ENCODE results near the gene RAB36. TPM values are rescaled to one million over a fixed set of nuclear protein-coding genes. Genes with fewer than 3 reads are reported as not detected.

RAB36 gene
- total and polyA plus RNA-seq, 7 experiments from 2014 or later = 0.10 to 1.2 (median 0.40) TPM

- CTCF ChIA-PET = interaction anchor here (0.6 to 1.1 kb wide), 2 partner anchors 22 to 28 kb away, joined by 3 to 4 read pairs; no protein-coding TSS in a partner anchor
- DNase-seq (no peak), ATAC-seq (no peak)
- no peak overlapping the region for H3K4me3 Mint-ChIP-seq
- Histone ChIP-seq H3K36me3 (ENCODE audit: control insufficient read depth in 2 of 3, insufficient read depth in 3 of 3, low read length in 3 of 3) (no peaks in the 10 kb centered on the region), H3K4me3 (ENCODE audit: low read length) (no peak overlapping the region), H3K27ac (ENCODE audit: low read depth, low read length) (no peak overlapping the region), H3K4me1 (ENCODE audit: control insufficient read depth in 2 of 2, insufficient read depth in 2 of 2, low read length in 2 of 2) (peaks cover 0 to 8% of the 10 kb centered on the region in 2 donors), H3K27me3 (ENCODE audit: control insufficient read depth in 2 of 2, insufficient read depth in 2 of 2, low read length in 2 of 2) (no peaks in the 10 kb centered on the region), H3K9me3 (ENCODE audit: control insufficient read depth in 2 of 3, low read length in 3 of 3) (no peaks in the 10 kb centered on the region)
- no peaks in the 10 kb centered on the region for H3K9me3 Mint-ChIP-seq
- POLR2A ChIA-PET = no interaction called here
- H3K36me3 Mint-ChIP-seq = no peaks in the 10 kb centered on the region
- intact Hi-C loops (cut with micrococcal nuclease) = no loop called here
- peak overlapping the region in 2 of 9 donors; percentile 3 to 23 for H3K27ac Mint-ChIP-seq
- H3K4me1 Mint-ChIP-seq = peaks cover 12 to 29% (median 23%) of the 10 kb centered on the region in 7 donors
- H3K27me3 Mint-ChIP-seq = peaks cover 0 to 14% (median 0%) of the 10 kb centered on the region in 5 donors
These were observed 5.5 kb downstream of the RAB36 start for GRCh38 chr22:23150762-23151161.

GRCh38 chr22:23151827-23152226 lies 6.5 kb downstream of the RAB36 start:
- Histone ChIP-seq H3K27me3 (ENCODE audit: control insufficient read depth in 2 of 2, insufficient read depth in 2 of 2, low read length in 2 of 2) (no peaks in the 10 kb centered on the region), H3K4me3 (ENCODE audit: low read length) (no peak overlapping the region), H3K27ac (ENCODE audit: low read depth, low read length) (no peak overlapping the region), H3K9me3 (ENCODE audit: control insufficient read depth in 2 of 3, low read length in 3 of 3) (no peaks in the 10 kb centered on the region), H3K4me1 (ENCODE audit: control insufficient read depth in 2 of 2, insufficient read depth in 2 of 2, low read length in 2 of 2) (peaks cover 0 to 7% of the 10 kb centered on the region in 2 donors), H3K36me3 (ENCODE audit: control insufficient read depth in 2 of 3, insufficient read depth in 3 of 3, low read length in 3 of 3) (no peaks in the 10 kb centered on the region)
- peaks cover 12 to 26% (median 19%) of the 10 kb centered on the region in 7 donors for H3K4me1 Mint-ChIP-seq
- no peak overlapping the region for H3K27ac Mint-ChIP-seq
- ChIA-PET CTCF (no interaction called here), POLR2A (interaction anchor here (1.1 kb wide), 1 partner anchor 8 kb away, joined by 3 read pairs; no protein-coding TSS in a partner anchor)
- no peaks in the 10 kb centered on the region for H3K36me3 Mint-ChIP-seq
- no peak overlapping the region for H3K4me3 Mint-ChIP-seq
- intact Hi-C loops (cut with micrococcal nuclease) = no loop called here
- no peaks in the 10 kb centered on the region for H3K9me3 Mint-ChIP-seq
- DNase-seq (no peak), ATAC-seq (no peak)
- peaks cover 0 to 14% (median 0%) of the 10 kb centered on the region in 5 donors for H3K27me3 Mint-ChIP-seq

GRCh38 chr22:23152238-23153114 lies 7.2 kb downstream of the RAB36 start:
- DNase-seq (no peak), ATAC-seq (peak; percentile 61)
- peak overlapping the region in 8 of 9 donors; percentile 14 to 87 (median 74) for H3K27ac Mint-ChIP-seq
- intact Hi-C loops (cut with micrococcal nuclease) = no loop called here
- Histone ChIP-seq H3K27me3 (ENCODE audit: control insufficient read depth in 2 of 2, insufficient read depth in 2 of 2, low read length in 2 of 2) (no peaks in the 10 kb centered on the region), H3K9me3 (ENCODE audit: control insufficient read depth in 2 of 3, low read length in 3 of 3) (no peaks in the 10 kb centered on the region), H3K4me1 (ENCODE audit: control insufficient read depth in 2 of 2, insufficient read depth in 2 of 2, low read length in 2 of 2) (peaks cover 0 to 7% of the 10 kb centered on the region in 2 donors), H3K27ac (ENCODE audit: low read depth, low read length) (no peak overlapping the region), H3K36me3 (ENCODE audit: control insufficient read depth in 2 of 3, insufficient read depth in 3 of 3, low read length in 3 of 3) (no peaks in the 10 kb centered on the region), H3K4me3 (ENCODE audit: low read length) (no peak overlapping the region)
- POLR2A ChIA-PET = interaction anchor here (1.1 kb wide), 1 partner anchor 9 kb away, joined by 3 read pairs; no protein-coding TSS in a partner anchor
- H3K27me3 Mint-ChIP-seq = peaks cover 0 to 13% (median 0%) of the 10 kb centered on the region in 5 donors
- CTCF ChIA-PET = no interaction called here
- peaks cover 12 to 22% (median 17%) of the 10 kb centered on the region in 7 donors for H3K4me1 Mint-ChIP-seq
- H3K4me3 Mint-ChIP-seq = peak overlapping the region in 5 of 10 donors; percentile 0 to 46 (median 29)
- no peaks in the 10 kb centered on the region for H3K9me3 Mint-ChIP-seq
- H3K36me3 Mint-ChIP-seq = no peaks in the 10 kb centered on the region

GRCh38 chr22:23153994-23154393 lies 8.7 kb downstream of the RAB36 start:
- H3K4me1 Mint-ChIP-seq = peaks cover 6 to 22% (median 15%) of the 10 kb centered on the region in 7 donors
- DNase-seq (no peak), ATAC-seq (no peak)
- H3K9me3 Mint-ChIP-seq = no peaks in the 10 kb centered on the region
- POLR2A ChIA-PET = no interaction called here
- no peak overlapping the region for H3K27ac ChIP-seq (ENCODE audit: low read depth, low read length)
- H3K9me3 ChIP-seq (ENCODE audit: control insufficient read depth in 2 of 3, low read length in 3 of 3) = no peaks in the 10 kb centered on the region
- no peak overlapping the region for H3K4me3 Mint-ChIP-seq
- no peaks in the 10 kb centered on the region for H3K36me3 Mint-ChIP-seq
- CTCF ChIA-PET = no interaction called here
- no peaks in the 10 kb centered on the region for H3K27me3 ChIP-seq (ENCODE audit: control insufficient read depth in 2 of 2, insufficient read depth in 2 of 2, low read length in 2 of 2)
- intact Hi-C loops (cut with micrococcal nuclease) = no loop called here
- H3K4me1 ChIP-seq (ENCODE audit: control insufficient read depth in 2 of 2, insufficient read depth in 2 of 2, low read length in 2 of 2) = peaks cover 0 to 7% of the 10 kb centered on the region in 2 donors
- H3K4me3 ChIP-seq (ENCODE audit: low read length) = no peak overlapping the region
- peaks cover 0 to 5% (median 0%) of the 10 kb centered on the region in 5 donors for H3K27me3 Mint-ChIP-seq
- peak overlapping the region in 3 of 9 donors; percentile 23 to 74 (median 38) for H3K27ac Mint-ChIP-seq
- H3K36me3 ChIP-seq (ENCODE audit: control insufficient read depth in 2 of 3, insufficient read depth in 3 of 3, low read length in 3 of 3) = no peaks in the 10 kb centered on the region

- ATAC-seq (no peak), DNase-seq (no peak)
- Mint-ChIP-seq H3K4me3 (no peak overlapping the region), H3K9me3 (no peaks in the 10 kb centered on the region), H3K4me1 (peaks cover 6 to 22% (median 15%) of the 10 kb centered on the region in 7 donors), H3K36me3 (no peaks in the 10 kb centered on the region), H3K27me3 (peaks cover 0 to 5% (median 0%) of the 10 kb centered on the region in 5 donors), H3K27ac (peak overlapping the region in 1 of 9 donors; percentile 23)
- Histone ChIP-seq H3K4me1 (ENCODE audit: control insufficient read depth in 2 of 2, insufficient read depth in 2 of 2, low read length in 2 of 2) (peaks cover 0 to 7% of the 10 kb centered on the region in 2 donors), H3K27me3 (ENCODE audit: control insufficient read depth in 2 of 2, insufficient read depth in 2 of 2, low read length in 2 of 2) (no peaks in the 10 kb centered on the region), H3K9me3 (ENCODE audit: control insufficient read depth in 2 of 3, low read length in 3 of 3) (no peaks in the 10 kb centered on the region), H3K27ac (ENCODE audit: low read depth, low read length) (no peak overlapping the region), H3K4me3 (ENCODE audit: low read length) (no peak overlapping the region), H3K36me3 (ENCODE audit: control insufficient read depth in 2 of 3, insufficient read depth in 3 of 3, low read length in 3 of 3) (no peaks in the 10 kb centered on the region)
- POLR2A ChIA-PET = interaction anchor here (0.7 kb wide), 1 partner anchor 213 kb away, joined by 3 read pairs; no protein-coding TSS in a partner anchor
- CTCF ChIA-PET = no interaction called here
- intact Hi-C loops (cut with micrococcal nuclease) = no loop called here
These were observed 9.2 kb downstream of the RAB36 start for GRCh38 chr22:23154461-23154860.

GRCh38 chr22:23155143-23155542 lies 9.9 kb downstream of the RAB36 start:
- Mint-ChIP-seq H3K4me3 (peak overlapping the region in 1 of 10 donors; percentile 8), H3K27ac (no peak overlapping the region), H3K4me1 (peaks cover 6 to 22% (median 15%) of the 10 kb centered on the region in 7 donors), H3K27me3 (no peaks in the 10 kb centered on the region), H3K9me3 (no peaks in the 10 kb centered on the region), H3K36me3 (no peaks in the 10 kb centered on the region)
- ATAC-seq (no peak), DNase-seq (no peak)
- Histone ChIP-seq H3K9me3 (ENCODE audit: control insufficient read depth in 2 of 3, low read length in 3 of 3) (no peaks in the 10 kb centered on the region), H3K4me3 (ENCODE audit: low read length) (no peak overlapping the region), H3K4me1 (ENCODE audit: control insufficient read depth in 2 of 2, insufficient read depth in 2 of 2, low read length in 2 of 2) (peaks cover 0 to 7% of the 10 kb centered on the region in 2 donors), H3K27ac (ENCODE audit: low read depth, low read length) (no peak overlapping the region), H3K27me3 (ENCODE audit: control insufficient read depth in 2 of 2, insufficient read depth in 2 of 2, low read length in 2 of 2) (no peaks in the 10 kb centered on the region), H3K36me3 (ENCODE audit: control insufficient read depth in 2 of 3, insufficient read depth in 3 of 3, low read length in 3 of 3) (no peaks in the 10 kb centered on the region)
- ChIA-PET POLR2A (interaction anchor here (0.7 kb wide), 1 partner anchor 213 kb away, joined by 3 read pairs; no protein-coding TSS in a partner anchor), CTCF (no interaction called here)
- intact Hi-C loops (cut with micrococcal nuclease) = no loop called here
